Activated CD4-positive, CD25-positive, alpha-beta regulatory T cell treated with anti-CD3 and anti-CD28 coated beads, Interleukin-2, amount 50 U/mL, for 72 hours (primary cell): ENCODE results near the gene IQSEC2.

Source experiments
- DNase-seq: peaks from one replicate; pipeline ENCODE4 v3.0.0; 2021

IQSEC2 gene

DNA sequence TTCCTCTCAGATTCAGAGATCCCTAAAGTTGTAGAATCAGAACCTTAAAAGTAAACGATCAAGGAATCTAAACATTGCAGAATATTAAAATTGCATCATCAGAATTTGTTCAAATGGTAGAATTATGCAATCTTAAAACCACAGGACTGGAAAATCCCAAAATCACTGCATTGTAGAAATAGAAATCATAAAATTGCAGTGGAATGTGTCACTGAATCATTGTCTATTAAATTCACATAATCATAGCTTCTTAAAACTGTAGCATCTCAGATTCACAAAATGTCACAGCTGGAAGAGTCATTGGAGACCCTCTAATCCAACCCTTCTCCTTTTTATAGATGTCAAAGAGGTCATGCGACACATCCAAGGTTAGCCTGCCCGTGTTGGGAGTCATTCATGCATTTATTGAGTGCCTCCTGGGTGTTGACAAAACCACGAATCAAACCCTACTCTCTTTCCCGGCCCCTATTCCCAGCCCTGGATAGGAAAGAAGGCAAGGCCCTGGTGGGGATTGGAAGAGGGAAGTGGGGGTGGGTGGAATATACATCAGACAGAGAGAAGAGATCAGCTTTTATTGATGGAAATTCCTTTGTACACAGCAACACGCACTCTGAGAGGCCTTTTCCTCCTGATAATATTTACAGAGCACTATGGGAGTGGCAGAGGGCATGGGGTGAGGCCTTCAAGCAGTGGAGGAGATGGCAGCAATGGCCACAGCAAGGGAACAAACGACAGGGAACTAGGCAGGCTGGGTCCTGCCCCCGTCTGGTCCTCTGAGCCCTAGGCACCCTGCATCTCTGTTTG is 15.4 kb downstream of the IQSEC2 start:
- DNase-seq, result no peak

DNA sequence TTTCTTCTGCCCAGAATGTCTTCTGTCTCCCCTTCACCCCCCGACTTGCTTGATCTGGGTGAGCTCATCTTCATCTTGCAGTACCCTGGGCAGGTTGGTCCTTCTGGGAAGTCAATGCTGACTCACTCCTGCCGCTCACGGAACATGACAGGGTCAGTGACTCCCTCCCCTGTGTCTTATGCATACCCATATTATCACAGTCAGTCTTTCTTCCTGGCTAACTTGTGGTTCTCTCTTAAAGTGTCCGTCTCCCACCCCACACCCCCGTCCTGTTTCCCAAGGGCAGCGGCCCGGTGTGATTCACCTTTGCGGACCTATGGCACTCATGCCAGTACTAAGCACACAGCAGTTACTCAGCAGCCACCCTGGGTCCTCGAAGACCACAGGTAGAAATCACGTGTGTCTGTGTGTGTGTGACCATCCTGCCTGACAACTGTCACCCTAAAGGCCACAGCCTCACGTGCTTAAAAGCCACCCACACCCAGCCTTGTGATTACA is 17.7 kb downstream of the IQSEC2 start:
- peak; percentile 41 for DNase-seq

DNA sequence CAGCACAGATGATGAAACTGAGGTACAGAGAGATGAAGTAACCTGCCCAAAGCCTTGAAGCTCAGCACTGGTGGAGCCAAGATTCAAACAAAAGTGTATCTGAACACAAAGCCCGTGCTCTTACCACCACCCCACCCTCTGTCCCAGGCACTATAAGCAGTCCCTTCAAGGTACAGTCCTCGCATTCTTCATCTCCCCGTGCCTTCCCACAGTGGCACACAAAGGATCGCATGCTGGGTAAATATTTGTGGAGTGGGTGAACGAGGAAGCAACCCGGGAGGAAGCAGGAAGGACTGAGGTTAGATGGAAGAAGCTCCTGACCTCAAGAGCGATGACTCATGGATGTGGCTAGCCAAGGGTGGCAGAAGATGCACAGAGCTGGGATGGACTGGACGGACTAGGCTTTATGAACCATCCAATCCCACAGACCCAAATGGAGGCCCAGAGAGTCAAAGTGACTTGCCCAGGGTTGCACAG is 18.4 kb downstream of the IQSEC2 start:
- no peak for DNase-seq

DNA sequence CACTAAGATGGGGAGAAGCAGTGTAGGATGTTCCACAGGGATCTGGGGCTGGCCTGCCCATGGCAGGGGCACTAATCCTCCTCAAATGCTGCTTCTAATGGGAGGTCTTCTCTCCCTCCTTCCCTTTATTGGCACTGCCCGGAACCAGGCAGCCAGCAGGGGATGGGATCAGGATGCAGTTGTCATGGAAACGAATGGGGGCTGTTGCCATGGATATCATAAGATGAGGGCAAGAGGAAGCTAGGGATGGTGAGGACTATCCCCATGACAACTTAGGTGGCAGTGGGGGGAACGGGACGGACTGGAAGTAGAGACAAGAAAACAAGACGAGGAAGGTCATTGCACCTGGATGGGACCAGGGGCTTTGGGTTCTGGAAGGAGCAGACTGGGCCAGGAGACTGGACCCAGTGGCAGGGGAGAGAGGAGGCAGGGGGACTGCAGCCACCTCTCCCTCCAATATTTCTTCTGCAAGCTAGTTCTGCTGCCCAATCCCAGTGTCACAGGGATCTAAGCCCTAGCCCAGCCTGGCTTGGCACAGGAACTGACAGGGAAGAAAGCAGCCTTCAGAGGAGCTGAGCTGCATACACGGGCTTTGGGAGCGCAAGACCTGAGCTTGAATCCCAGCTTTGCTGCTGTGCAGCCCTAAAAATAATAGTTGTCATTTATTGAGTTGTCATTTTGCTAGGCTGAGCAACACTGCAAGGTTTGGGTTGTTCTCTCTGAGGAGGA is 19.0 kb downstream of the IQSEC2 start:
- DNase-seq, result no peak

DNA sequence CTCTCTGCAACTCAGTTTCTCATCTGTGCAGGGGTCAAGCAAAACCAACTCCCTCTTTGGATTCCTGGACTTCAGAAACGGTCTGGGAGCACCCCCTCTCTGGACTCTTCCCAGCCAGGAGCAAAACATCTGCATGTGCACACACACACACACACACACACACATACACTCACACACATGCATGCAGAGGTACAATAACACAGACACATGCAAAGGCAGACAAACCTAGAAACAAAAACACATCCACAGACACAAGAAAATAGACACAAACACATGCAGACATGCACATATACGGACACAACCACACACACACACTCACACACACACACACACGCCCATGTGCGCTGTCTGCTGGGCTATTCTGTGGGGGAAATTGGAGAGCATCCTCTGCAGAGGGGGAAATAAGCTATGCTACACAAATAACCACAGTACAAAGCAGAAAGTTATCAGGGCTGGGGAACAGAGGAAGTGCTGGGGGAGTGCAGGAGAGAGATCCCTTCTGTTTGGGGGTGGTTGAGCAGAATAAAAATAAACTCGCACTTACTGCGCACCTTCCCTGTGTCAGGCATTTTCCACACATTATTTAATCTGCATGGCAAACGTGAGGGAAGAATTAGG is 19.9 kb downstream of the IQSEC2 start:
- DNase-seq, result no peak

DNA sequence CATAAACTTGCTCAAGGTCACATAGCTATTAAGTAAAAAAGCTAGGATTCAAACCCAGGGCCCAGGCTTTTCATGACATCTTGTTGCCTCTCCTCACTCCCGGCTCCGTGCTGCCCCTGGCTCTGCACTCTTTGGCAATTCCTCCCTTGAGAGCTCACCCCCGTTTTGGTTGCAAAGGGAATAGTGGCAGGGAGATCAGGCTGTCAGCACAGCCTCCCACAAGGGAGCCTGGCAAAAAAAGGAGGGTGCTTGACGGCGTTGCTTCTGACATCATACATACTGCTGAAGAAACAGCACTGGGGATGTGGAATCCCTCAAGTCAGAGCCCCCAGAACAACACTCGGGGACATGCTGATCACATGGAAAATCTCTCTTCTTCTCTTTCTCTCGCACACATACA is 20.5 kb downstream of the IQSEC2 start:
- DNase-seq, result no peak

DNA sequence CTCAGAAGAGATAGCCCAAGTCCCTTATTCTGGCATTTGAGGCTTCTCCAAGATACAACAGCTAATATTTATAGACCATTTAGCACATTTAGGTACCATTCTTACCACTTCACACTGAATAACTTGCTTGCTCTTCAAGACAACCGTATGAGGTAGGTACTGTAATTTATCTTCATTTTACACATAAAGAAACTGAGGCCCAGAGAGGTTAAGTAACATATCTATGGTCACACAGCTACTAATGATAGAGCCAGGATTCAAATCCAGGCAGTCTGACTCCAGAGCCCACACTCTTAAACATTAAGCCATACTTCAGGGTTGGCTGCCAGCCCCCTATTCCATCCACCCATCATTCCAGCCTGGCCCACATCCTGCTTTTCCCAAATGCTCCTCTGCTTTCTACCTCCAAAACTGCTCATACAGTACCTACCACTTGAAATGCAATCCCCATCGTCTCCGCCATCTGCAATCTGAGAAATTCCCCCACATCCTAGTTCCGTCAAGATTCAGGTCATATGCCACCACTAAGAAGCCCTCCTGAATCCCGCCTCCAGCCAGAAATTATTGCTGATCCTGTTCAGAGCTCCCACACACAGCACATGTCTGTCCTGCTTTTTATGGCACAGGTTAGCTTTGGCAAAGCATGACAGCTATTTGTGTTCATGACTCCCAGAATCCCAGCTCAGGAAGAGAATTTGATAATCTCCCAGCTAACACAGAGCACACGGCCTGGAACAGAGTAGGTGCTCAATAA is 23.5 kb downstream of the IQSEC2 start:
- DNase-seq, result no peak

DNA sequence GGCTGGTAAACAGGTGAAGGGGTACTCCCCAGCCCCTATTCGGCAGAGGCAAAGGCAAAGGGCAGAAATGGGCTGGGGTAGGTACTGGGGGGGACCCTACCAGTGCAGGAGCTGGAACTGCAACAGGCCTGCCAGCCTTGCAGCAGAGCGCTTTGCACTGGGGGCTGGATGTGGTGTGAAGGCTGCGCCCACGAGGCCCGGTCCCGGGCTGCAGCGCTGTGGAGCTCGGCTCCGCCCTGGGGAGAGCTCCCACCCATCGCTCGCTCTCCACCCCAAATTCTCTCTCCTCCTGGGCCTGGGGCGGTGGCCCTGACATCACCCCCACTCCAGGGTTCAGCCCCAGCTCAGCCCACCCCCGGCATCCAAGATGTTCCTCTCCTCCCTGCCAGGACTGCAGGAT is 24.2 kb downstream of the IQSEC2 start:
- DNase-seq, result no peak

DNA sequence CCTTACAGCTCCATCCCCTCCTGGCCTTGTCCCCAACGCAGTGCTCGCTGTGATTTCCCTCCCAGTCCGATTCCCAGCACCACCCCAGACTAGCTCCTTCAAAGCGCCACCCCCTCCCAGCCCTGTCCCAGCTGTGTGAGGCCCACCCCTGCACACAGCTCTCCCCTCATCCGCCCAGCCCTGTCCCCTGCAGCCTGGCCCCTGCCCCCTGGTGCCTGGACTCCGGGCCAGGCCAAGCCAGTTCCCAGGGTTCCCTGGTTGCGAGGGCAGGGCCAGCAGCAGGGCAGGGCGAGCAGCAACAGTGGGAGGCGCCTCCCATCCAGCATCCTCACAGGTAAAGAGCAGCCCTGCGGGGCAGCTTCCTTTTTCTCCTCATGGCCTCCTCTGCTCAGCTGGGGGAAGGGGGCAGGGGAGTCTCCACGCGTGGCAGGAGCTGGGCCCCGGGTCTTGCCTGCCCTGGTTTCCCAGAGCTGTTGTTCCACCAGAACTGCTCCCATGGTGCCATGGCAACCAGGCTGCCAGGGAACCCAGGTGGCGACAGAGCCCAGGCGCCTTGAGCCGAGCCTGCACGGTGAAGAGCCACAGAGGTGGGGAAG is 24.8 kb downstream of the IQSEC2 start:
- DNase-seq, result no peak

DNA sequence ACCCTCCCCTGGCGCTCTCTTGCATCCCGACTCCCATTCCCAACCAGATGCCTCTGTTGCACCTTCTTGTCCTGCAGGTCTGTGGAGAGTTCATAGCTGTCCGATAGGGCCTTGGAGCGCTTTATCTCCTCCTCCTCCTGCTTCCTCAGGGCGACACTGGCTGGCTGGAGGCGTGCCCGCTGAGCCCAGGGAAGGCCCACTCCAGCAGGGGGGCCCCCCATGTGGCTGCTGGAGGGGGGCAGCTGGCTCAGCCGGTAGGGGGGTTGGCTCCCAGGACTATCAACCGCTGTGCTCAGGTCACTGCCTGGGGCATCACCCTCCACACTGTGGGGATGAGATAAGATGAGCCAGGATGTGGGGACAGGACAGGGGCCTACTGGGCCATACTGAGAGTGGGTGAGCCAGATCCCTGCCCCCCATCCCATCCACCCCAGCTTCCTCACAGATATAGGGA is 25.6 kb downstream of the IQSEC2 start:
- no peak for DNase-seq

DNA sequence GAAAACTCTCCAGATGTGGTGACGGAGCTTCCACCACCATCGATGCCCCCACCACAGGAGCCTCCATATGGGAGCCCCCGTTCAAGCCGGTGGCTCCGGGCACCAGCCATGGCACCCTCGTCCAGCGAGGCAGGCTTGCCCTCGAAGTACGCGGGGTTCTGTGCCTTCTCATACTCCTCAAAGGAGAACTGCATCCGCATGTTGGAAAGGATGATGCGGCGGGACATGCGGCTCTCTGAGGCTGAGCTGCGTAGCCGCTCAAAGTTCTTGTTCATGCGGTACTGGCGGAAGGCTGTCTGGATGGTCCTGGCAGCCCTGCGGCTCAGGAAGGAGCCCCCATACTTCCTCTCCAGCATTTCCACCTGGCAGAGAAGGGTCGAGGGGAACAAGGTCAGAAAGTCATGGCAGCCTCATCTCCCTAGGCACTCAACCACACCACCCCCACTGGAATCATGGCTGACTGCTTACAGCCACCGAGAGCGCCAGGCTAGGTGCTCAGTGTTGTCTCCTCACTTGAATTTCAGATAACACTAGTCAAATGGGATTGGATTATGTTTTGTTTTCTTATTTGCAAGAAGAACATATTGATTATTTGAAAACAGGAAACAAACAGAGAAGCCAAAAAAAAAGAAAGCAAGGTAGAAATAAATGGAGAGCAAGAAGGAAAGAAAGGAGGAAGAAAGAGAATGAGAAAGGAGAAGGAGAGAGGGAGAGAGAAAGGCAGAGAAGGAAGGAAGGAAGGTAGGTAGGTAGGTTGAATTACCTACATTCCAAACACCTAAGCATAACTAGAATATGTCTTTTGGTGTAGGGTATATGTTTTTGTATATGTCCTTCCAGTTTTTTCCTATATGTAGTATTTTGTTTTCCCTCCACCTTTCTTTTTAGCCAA is 26.6 kb downstream of the IQSEC2 start:
- no peak for DNase-seq

DNA sequence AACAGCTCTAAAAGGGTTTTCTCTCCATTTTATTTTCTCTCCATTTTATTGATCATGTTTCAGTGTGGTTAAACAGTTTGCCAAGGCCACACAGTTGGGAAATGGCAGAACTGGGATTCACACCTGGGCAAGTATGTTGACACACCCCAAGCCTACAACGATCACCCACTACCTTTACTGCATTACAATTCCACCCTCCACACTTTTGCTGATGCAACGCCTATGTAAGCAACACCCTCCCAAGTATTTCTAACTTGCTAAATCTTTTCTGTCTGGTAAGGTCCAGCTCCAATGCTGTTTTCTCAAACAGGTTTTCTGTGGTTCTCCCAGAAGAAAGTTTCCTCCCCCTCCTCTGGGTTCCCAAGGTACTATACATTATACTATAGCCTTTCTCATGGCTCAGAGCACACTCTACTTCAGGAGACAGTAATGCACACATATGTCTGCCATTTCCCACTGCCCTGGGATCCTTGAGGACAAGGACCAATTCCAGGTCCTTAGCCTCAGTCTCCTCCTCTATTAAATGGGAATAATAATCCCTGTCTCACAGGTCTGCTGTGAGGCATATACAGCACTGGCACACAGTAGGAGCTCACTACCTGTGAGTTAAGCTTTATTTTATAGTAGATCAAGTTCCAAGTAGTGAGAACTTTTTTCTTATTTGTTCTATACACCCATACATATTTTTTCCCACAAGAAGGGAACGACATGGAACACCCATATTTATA is 27.9 kb downstream of the IQSEC2 start:
- no peak for DNase-seq

DNA sequence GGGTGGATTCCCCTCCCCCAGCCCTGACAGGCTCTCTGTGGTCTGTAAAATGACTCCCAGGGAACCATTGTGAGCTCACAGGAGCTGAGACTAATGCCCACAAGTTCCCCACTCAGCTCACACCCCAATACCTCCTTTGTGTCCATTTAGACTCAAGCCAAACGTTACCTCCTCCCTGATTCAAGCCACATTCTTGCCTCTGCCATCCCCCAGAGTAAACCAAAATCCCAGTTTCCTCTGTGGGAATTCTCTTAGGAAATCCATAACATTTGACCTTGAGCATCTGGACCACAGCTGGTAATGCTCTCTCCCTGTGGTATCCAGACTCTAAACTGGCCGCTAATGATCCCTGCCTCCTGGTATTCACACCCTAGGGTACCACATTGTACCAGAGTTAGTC is 30.1 kb downstream of the IQSEC2 start:
- no peak for DNase-seq

DNA sequence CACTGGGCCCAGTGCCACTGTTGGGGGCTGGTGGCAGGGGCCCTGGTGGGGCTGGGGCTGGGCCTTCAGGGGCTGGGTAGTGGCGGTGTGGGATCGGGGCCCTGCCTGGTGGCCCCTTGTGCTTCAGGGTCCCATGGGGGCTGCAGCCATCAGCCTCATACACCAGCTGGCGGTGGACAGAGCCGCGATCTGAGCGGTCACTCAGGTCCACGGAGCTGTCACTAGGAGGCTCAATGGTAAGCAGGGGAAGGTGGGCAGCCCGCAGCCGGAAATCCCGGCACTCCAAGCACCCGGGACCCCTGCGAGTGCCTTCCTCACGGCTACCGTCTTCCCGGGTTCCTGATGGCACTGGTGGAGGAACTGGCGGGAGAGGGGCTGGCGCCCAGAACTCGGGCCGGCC is 30.8 kb downstream of the IQSEC2 start:
- DNase-seq, result no peak

DNA sequence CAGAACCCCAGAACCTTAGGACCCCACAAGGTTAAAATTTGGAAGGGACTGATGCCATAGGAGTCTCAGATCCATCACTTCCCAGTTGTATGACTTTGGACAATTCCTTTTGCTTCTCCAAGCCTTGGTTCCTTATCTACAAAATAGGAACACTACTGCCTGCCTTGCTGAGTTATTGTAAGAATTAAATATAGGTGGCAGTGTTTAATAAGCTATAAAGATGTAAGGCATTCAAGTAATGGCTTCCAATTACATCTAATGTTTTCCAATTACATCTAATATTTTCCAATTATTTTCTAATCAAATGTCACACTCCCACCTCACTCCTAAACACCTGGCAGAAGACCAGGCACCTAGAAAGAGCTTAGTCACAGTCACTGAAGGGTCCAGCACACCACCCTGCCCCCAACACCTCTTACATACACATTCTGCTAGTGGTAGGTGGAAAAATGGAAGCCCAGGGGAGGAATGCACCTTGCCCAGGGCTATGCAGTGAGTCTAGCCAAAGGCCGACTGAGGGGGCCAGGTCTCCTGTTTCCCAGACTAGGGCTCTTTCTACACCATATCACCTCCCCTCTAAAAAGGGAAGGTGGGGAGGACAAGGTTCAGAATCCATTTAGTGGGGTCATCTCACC is 31.9 kb downstream of the IQSEC2 start:
- no peak for DNase-seq

DNA sequence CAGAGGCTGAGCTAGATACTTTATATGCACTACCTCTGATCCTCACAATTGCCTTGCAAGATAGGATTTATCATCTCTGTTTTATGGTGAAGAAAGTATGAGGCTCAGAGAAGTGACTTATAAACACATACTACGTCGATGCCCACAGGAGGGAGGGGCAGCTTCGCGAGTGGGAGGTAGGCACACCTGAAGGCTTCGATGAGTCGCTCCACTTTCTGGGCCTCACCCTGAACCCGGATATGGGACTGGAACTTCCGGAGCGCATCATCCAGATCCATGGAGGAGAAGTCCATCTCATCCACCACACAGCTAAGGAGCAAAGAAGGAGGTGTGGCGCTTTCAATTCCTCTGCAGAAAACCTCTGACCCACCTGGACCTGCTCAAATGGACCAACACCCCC is 33.5 kb downstream of the IQSEC2 start:
- DNase-seq, result no peak

DNA sequence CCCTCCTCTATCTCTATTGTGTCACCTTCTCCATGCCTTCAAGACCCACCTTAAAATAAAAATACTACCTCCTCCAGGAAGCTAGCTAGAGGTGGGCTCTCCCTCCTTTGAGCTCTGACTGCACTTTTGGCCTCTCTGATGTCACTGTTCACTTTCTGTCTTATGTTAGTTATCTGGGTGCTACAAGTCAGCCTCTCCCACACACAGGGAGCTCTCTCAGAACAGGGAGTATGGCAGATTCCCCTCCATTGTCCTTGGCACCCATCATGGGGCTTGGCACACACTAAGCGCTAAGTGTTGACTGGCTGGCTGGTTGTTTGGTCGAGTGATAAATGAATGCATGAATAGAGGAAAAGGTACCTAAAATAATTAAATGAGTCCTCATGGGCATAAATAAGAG is 35.2 kb downstream of the IQSEC2 start:
- no peak for DNase-seq

DNA sequence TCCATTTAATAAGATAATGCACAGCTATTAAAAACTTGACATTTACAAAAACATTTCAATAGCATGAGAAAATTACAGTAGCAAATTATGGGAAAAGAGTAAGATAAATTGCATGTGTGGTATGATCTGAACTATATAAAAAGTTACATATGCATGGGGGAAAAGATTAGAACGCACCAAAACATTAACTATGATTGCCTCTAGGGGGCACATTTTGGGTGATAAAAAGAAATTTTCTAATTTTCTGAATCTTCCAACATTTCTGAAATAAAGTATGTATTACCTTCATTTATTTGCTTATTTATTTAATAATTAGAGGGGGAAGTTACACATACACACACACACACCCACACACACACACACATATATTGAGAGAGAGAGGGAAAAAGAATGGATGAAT is 36.8 kb downstream of the IQSEC2 start:
- no peak for DNase-seq

DNA sequence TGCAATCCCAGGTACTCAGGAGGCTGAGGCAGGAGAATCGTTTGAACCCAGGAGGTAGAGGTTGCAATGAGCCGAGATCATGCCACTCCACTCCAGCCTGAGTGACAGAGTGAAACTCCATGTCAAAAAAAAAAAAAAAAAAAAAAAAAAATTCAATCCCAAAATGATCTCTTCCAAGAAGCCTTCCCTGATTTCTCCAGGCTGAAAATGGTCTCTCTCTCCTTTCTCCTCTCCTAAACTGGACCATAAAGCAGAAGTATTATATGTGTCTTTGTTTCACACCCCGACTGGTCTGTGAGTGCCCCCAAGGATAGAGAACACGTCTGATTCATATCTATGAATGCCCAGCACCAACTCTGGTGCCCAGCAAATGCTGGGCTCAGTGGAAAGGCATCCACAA is 39.1 kb downstream of the IQSEC2 start:
- DNase-seq, result no peak

DNA sequence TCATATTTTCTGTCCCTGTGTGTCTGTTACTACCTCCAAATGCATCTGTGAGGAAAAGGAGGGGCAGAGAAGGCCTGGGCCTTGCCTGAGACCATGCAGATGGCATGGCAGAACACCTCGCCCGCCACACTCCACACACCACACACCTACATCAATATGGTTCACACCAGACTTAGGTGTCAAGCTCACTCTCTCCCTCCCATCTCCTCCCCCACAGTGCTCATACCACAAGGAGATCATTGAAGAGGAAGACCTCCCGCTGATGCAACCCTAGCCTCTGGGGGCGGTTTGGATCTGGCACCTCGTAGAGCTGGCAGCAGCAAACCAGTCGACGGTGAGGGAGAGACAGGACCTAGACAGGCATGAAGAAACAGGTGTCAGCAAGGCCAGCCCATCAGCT is 39.8 kb downstream of the IQSEC2 start:
- no peak for DNase-seq
